Activated CD4-positive, alpha-beta T cell treated with anti-CD3 and anti-CD28 coated beads for 36 hours (primary cell): ENCODE data around the gene ACADM. TPM values are rescaled to one million over a fixed set of nuclear protein-coding genes. Genes with fewer than 3 reads are reported as not detected.
"Not testable (repeated sequence)": the region's sequence is repeated elsewhere in the genome, so short reads cannot be mapped to it uniquely, and the experiment has no call there.

Experiments
- ATAC-seq: fragments of 200-7000 bp; cut with Tn5 transposase; one replicate; pipeline ENCODE4 v1.10.0; 2021; ENCODE audit warnings: mild to moderate bottlenecking, moderate library complexity
- CTCF ChIA-PET: fragments of 350-600 bp; sonication (Branson Sonifier 250); formaldehyde crosslinking; loops from one replicate; lab custom pipeline; 2021; ENCODE audit warnings: antibody characterized with exemption; lab: Charles Lee
- POLR2A ChIA-PET: fragments of 350-600 bp; sonication (Branson Sonifier 250); formaldehyde crosslinking; loops from one replicate; lab custom pipeline; 2021; ENCODE audit warnings: antibody characterized with exemption, inconsistent platforms; lab: Charles Lee
- DNase-seq: peaks from one replicate; pipeline ENCODE4 v3.0.0-alpha.2; 2020
- H3K27ac Mint-ChIP-seq: one replicate; pipeline ENCODE4 v1.8.0; 2021; ENCODE audit warnings: mixed read lengths
- H3K27me3 Mint-ChIP-seq: one replicate; pipeline ENCODE4 v1.8.0; 2021; ENCODE audit warnings: mixed read lengths
- H3K36me3 Mint-ChIP-seq: one replicate; pipeline ENCODE4 v1.8.0; 2021; ENCODE audit warnings: low read depth, mixed read lengths
- H3K4me1 Mint-ChIP-seq: one replicate; pipeline ENCODE4 v1.8.0; 2021; ENCODE audit warnings: mixed read lengths
- H3K4me3 Mint-ChIP-seq: one replicate; pipeline ENCODE4 v1.8.0; 2021; ENCODE audit warnings: mild to moderate bottlenecking, moderate library complexity, mixed read lengths
- H3K9me3 Mint-ChIP-seq: one replicate; pipeline ENCODE4 v1.8.0; 2021; ENCODE audit warnings: low read depth, mixed read lengths
- intact Hi-C, 2 experiments: fragments of 100-400 bp; cut with DNase I in 1 of 2; cut with micrococcal nuclease in 1 of 2; formaldehyde crosslinking; loops; one replicate each; pipeline versions ENCODE4 v1.14.2 to v1.15.1; 2022 to 2024; cut with DNase I, micrococcal nuclease
- total RNA-seq, 2 experiments: library from RNA; stranded (reverse); gene quantifications; one replicate each; pipeline ENCODE4 v1.2.3, GENCODE V29; 2021

ACADM gene
- total RNA-seq, 2 experiments from 2014 or later: 47.2 to 51.8 TPM

- Mint-ChIP-seq H3K36me3 (peaks cover 25% of the 10 kb centered on the region), H3K4me1 (no peaks in the 10 kb centered on the region), H3K9me3 (no peaks in the 10 kb centered on the region), H3K4me3 (no peak overlapping the region), H3K27ac (no peak overlapping the region), H3K27me3 (no peaks in the 10 kb centered on the region)
- intact Hi-C loops: no loop called here
- no peak for DNase-seq
- ChIA-PET CTCF (no interaction called here), POLR2A (no interaction called here)
- ATAC-seq: no peak
Observed at GRCh38 chr1:75733661-75734060, 9.2 kb downstream of the ACADM start.

- no peak for ATAC-seq
- Mint-ChIP-seq H3K9me3 (no peaks in the 10 kb centered on the region), H3K4me3 (no peak overlapping the region), H3K4me1 (no peaks in the 10 kb centered on the region), H3K36me3 (peaks cover 30% of the 10 kb centered on the region), H3K27ac (no peak overlapping the region), H3K27me3 (no peaks in the 10 kb centered on the region)
- CTCF ChIA-PET: interaction anchor here (0.6 to 1.0 kb wide), 2 partner anchors 56 to 77 kb away, joined by 3 read pairs; no protein-coding TSS in a partner anchor
- no peak for DNase-seq
- intact Hi-C loops: no loop called here
- POLR2A ChIA-PET: no interaction called here
Observed at GRCh38 chr1:75736016-75736415, 11.5 kb downstream of the ACADM start.

- ATAC-seq (no peak), DNase-seq (no peak)
- ChIA-PET POLR2A (no interaction called here), CTCF (no interaction called here)
- no peak overlapping the region for H3K27ac Mint-ChIP-seq
- H3K4me1 Mint-ChIP-seq: no peaks in the 10 kb centered on the region
- H3K27me3 Mint-ChIP-seq: no peaks in the 10 kb centered on the region
- peaks cover 30% of the 10 kb centered on the region for H3K36me3 Mint-ChIP-seq
- H3K9me3 Mint-ChIP-seq: no peaks in the 10 kb centered on the region
- H3K4me3 Mint-ChIP-seq: no peak overlapping the region
- intact Hi-C loops: no loop called here
Observed at GRCh38 chr1:75742047-75742625, 17.6 kb downstream of the ACADM start.

- Mint-ChIP-seq H3K27me3 (no peaks in the 10 kb centered on the region), H3K4me3 (no peak overlapping the region), H3K27ac (no peak overlapping the region), H3K36me3 (peaks cover 30% of the 10 kb centered on the region), H3K9me3 (no peaks in the 10 kb centered on the region), H3K4me1 (no peaks in the 10 kb centered on the region)
- ChIA-PET POLR2A (no interaction called here), CTCF (interaction anchor here (0.6 to 0.8 kb wide), 2 partner anchors 50 to 57 kb away, joined by 3 to 5 read pairs; no protein-coding TSS in a partner anchor)
- DNase-seq (no peak), ATAC-seq (no peak)
- intact Hi-C loops: no loop called here
Observed at GRCh38 chr1:75745276-75745675, 20.8 kb downstream of the ACADM start.

DNA sequence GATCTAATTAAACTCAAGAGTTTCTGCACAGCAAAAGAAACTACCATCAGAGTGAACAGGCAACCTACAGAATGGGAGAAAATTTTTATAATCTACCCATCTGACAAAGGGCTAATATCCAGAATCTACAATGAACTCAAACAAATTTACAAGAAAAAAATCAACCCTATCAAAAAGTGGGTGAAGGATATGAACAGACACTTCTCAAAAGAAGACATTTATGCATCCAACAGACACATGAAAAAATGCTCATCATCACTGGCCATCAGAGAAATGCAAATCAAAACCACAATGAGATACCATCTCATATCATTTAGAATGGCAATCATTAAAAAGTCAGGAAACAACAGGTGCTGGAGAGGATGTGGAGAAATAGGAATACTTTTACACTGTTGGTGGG lies 32.7 kb downstream of the ACADM start:
- POLR2A ChIA-PET, H3K27ac Mint-ChIP-seq, ATAC-seq, DNase-seq, H3K27me3 Mint-ChIP-seq, intact Hi-C loops, H3K4me3 Mint-ChIP-seq, H3K4me1 Mint-ChIP-seq, H3K9me3 Mint-ChIP-seq, CTCF ChIA-PET: not testable (repeated sequence)
- peaks cover 59% of the 10 kb centered on the region for H3K36me3 Mint-ChIP-seq

GRCh38 chr1:75758543-75758942 lies 34.0 kb downstream of the ACADM start:
- DNase-seq, H3K4me3 Mint-ChIP-seq, POLR2A ChIA-PET, H3K4me1 Mint-ChIP-seq, H3K9me3 Mint-ChIP-seq, H3K27me3 Mint-ChIP-seq, H3K27ac Mint-ChIP-seq, intact Hi-C loops, ATAC-seq, CTCF ChIA-PET: not testable (repeated sequence)
- H3K36me3 Mint-ChIP-seq: peaks cover 47% of the 10 kb centered on the region

GRCh38 chr1:75764057-75764655 lies 39.6 kb downstream of the ACADM start:
- intact Hi-C loops: no loop called here
- Mint-ChIP-seq H3K27ac (no peak overlapping the region), H3K36me3 (peaks cover 5% of the 10 kb centered on the region), H3K9me3 (no peaks in the 10 kb centered on the region), H3K4me1 (peaks cover 3% of the 10 kb centered on the region), H3K4me3 (no peak overlapping the region), H3K27me3 (no peaks in the 10 kb centered on the region)
- ChIA-PET CTCF (interaction anchor here (0.7 kb wide), 1 partner anchor 58 kb away, joined by 3 read pairs; no protein-coding TSS in a partner anchor), POLR2A (no interaction called here)
- DNase-seq (no peak), ATAC-seq (no peak)

- ChIA-PET POLR2A (no interaction called here), CTCF (no interaction called here)
- Mint-ChIP-seq H3K4me1 (peaks cover 3% of the 10 kb centered on the region), H3K4me3 (no peak overlapping the region), H3K27me3 (no peaks in the 10 kb centered on the region), H3K27ac (no peak overlapping the region), H3K36me3 (peaks cover 3% of the 10 kb centered on the region), H3K9me3 (no peaks in the 10 kb centered on the region)
- intact Hi-C loops: no loop called here
- DNase-seq: no peak
- ATAC-seq: no peak
Observed at GRCh38 chr1:75765697-75766355, 41.3 kb downstream of the ACADM start.

GRCh38 chr1:75768016-75768415 lies 43.5 kb downstream of the ACADM start:
- ATAC-seq (no peak), DNase-seq (no peak)
- ChIA-PET POLR2A (no interaction called here), CTCF (interaction anchor here (1.4 kb wide), 1 partner anchor 20 kb away, joined by 4 read pairs; no protein-coding TSS in a partner anchor)
- Mint-ChIP-seq H3K27me3 (peaks cover 3% of the 10 kb centered on the region), H3K36me3 (no peaks in the 10 kb centered on the region), H3K4me1 (peaks cover 3% of the 10 kb centered on the region), H3K9me3 (no peaks in the 10 kb centered on the region), H3K4me3 (no peak overlapping the region), H3K27ac (no peak overlapping the region)
- intact Hi-C loops: no loop called here

GRCh38 chr1:75770761-75771160 lies 46.3 kb downstream of the ACADM start:
- intact Hi-C loops: no loop called here
- Mint-ChIP-seq H3K36me3 (no peaks in the 10 kb centered on the region), H3K4me1 (peaks cover 3% of the 10 kb centered on the region), H3K4me3 (no peak overlapping the region), H3K27ac (no peak overlapping the region), H3K9me3 (no peaks in the 10 kb centered on the region), H3K27me3 (peaks cover 3% of the 10 kb centered on the region)
- CTCF ChIA-PET: no interaction called here
- DNase-seq (no peak), ATAC-seq (no peak)
- POLR2A ChIA-PET: no interaction called here

GRCh38 chr1:75771978-75772377 lies 47.5 kb downstream of the ACADM start:
- no peak overlapping the region for H3K4me3 Mint-ChIP-seq
- ChIA-PET POLR2A (interaction anchor here (0.6 kb wide), 1 partner anchor 20 kb away, joined by 3 read pairs; no protein-coding TSS in a partner anchor), CTCF (no interaction called here)
- H3K27ac Mint-ChIP-seq: no peak overlapping the region
- no peaks in the 10 kb centered on the region for H3K4me1 Mint-ChIP-seq
- peaks cover 3% of the 10 kb centered on the region for H3K27me3 Mint-ChIP-seq
- intact Hi-C loops: no loop called here
- no peaks in the 10 kb centered on the region for H3K9me3 Mint-ChIP-seq
- no peak for ATAC-seq
- DNase-seq: no peak
- H3K36me3 Mint-ChIP-seq: no peaks in the 10 kb centered on the region

GRCh38 chr1:75777812-75778211 lies 53.3 kb downstream of the ACADM start:
- POLR2A ChIA-PET: interaction anchor here (0.6 kb wide), 1 partner anchor 11 kb away, joined by 4 read pairs; no protein-coding TSS in a partner anchor
- DNase-seq, ATAC-seq, H3K36me3 Mint-ChIP-seq, CTCF ChIA-PET, H3K9me3 Mint-ChIP-seq, intact Hi-C loops, H3K27ac Mint-ChIP-seq, H3K4me1 Mint-ChIP-seq, H3K4me3 Mint-ChIP-seq: not testable (repeated sequence)
- peaks cover 12% of the 10 kb centered on the region for H3K27me3 Mint-ChIP-seq
